Stomach (tissue), 4 donors: Measurements from ENCODE around the gene TMEM41A.

Source experiments
- CTCF ChIP-seq, 7 experiments: fragments of 450-650 bp in 4 of 7; fragments of 200-600 bp in 3 of 7; sonication (generic) in 3 of 7; IDR thresholded peaks; one replicate each; pipeline ENCODE4 v1.5.1; 2016 to 2019; ENCODE audit warnings: antibody characterized with exemption in 7 of 7, control low read depth in 2 of 7, mild to moderate bottlenecking in 1 of 7
- EP300 ChIP-seq: sonication (generic); formaldehyde crosslinking; IDR thresholded peaks from one replicate; pipeline ENCODE4 v1.6.1; 2017; ENCODE audit warnings: antibody characterized with exemption
- POLR2A ChIP-seq, 4 donors: fragments of 450-650 bp; IDR thresholded peaks; one replicate each; pipeline ENCODE4 v1.6.1; 2016; ENCODE audit warnings: antibody characterized with exemption in 4 of 4, control low read depth in 2 of 4, mild to moderate bottlenecking in 1 of 4, moderate library complexity in 1 of 4

- TF ChIP-seq POLR2A (IDR thresholded peaks at IDR 0.05), result no peak
- TF ChIP-seq CTCF (IDR thresholded peaks at IDR 0.05), result no peak
- TF ChIP-seq EP300, result no peak
These were observed 12.9 kb upstream of the TMEM41A start for GRCh38 chr3:185511711-185512110.
